Thyroid gland (tissue), 4 donors: ENCODE data around the gene CD58.

Experiments
- POLR2A ChIP-seq, 2 donors: fragments of 450-650 bp; IDR thresholded peaks; one replicate each; pipeline ENCODE4 v1.6.1; 2017; ENCODE audit warnings: antibody characterized with exemption in 2 of 2, mild to moderate bottlenecking in 2 of 2, moderate library complexity in 1 of 2
- TF ChIP-seq, protein P1 (sequence below), 6 experiments: fragments of 200-600 bp in 3 of 6; fragments of 450-650 bp in 3 of 6; sonication (generic) in 3 of 6; IDR thresholded peaks; one replicate each; pipeline ENCODE4 v1.5.1; 2016 to 2019; ENCODE audit warnings: antibody characterized with exemption in 6 of 6, mild to moderate bottlenecking in 2 of 6, inconsistent platforms in 1 of 6, moderate library complexity in 1 of 6

DNA sequence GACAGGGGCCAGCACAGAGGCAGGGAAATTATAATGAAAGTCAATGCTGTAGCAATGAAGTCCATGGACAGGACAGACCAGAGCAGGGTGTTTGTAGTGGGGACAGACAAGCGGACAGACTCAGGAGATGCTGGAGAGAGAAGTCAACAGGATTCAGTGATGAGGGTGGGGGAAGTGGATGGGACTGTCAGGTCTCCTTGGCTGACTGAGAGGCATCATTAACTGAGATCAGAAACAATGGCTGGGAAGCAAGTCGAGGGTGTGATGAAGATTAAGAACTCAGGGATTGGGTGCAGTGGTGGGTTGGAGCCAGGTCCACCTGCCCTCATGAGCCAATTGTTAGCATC, 25.5 kb downstream of the CD58 start:
- TF ChIP-seq, protein P1, sequence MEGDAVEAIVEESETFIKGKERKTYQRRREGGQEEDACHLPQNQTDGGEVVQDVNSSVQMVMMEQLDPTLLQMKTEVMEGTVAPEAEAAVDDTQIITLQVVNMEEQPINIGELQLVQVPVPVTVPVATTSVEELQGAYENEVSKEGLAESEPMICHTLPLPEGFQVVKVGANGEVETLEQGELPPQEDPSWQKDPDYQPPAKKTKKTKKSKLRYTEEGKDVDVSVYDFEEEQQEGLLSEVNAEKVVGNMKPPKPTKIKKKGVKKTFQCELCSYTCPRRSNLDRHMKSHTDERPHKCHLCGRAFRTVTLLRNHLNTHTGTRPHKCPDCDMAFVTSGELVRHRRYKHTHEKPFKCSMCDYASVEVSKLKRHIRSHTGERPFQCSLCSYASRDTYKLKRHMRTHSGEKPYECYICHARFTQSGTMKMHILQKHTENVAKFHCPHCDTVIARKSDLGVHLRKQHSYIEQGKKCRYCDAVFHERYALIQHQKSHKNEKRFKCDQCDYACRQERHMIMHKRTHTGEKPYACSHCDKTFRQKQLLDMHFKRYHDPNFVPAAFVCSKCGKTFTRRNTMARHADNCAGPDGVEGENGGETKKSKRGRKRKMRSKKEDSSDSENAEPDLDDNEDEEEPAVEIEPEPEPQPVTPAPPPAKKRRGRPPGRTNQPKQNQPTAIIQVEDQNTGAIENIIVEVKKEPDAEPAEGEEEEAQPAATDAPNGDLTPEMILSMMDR (IDR thresholded peaks at IDR 0.05): no peak
- TF ChIP-seq POLR2A (IDR thresholded peaks at IDR 0.05): no peak
